NOMO-1 treated with DMSO at 0.1 percent for 48 hours (cell line): ENCODE results near the gene HMMR.
"Not testable (repeated sequence)": the region's sequence is repeated elsewhere in the genome, so short reads cannot be mapped to it uniquely, and the experiment has no call there.

ENCODE experiments used
- DNase-seq: peaks from one replicate; lab custom pipeline; 2025; ENCODE audit not compliant: unreplicated experiment; lab: John Stamatoyannopoulos, UW

Gene HMMR

GRCh38 chr5:163460562-163461171 lies at the start of gene HMMR:
TSS of gene HMMR (plus strand) at chr5:163460632. CDS start at chr5:163460693, 61 bp downstream.
- no peak for DNase-seq

- DNase-seq, result not testable (repeated sequence)
These were observed 44.8 kb upstream of the HMMR start for GRCh38 chr5:163415673-163416072.

GRCh38 chr5:163424836-163425235 lies 35.6 kb upstream of the HMMR start:
- DNase-seq, result no peak

GRCh38 chr5:163426128-163426527 lies 34.3 kb upstream of the HMMR start:
- peak; percentile 3 for DNase-seq

GRCh38 chr5:163432544-163432943 lies 27.9 kb upstream of the HMMR start:
- no peak for DNase-seq

GRCh38 chr5:163433271-163433670 lies 27.2 kb upstream of the HMMR start:
- no peak for DNase-seq

- DNase-seq, result no peak
These were observed 26.0 kb upstream of the HMMR start for GRCh38 chr5:163434401-163434866.

GRCh38 chr5:163436515-163436914 lies 23.9 kb upstream of the HMMR start:
- DNase-seq, result no peak

- DNase-seq, result no peak
These were observed 23.5 kb upstream of the HMMR start for GRCh38 chr5:163437011-163437308.

GRCh38 chr5:163437309-163438182 lies 22.9 kb upstream of the HMMR start, which contains the start of gene CCNG1:
TSS of gene CCNG1 (plus strand) at chr5:163437595. CDS start at chr5:163439257, 1,662 bp downstream.
- peak; percentile 98 for DNase-seq

- DNase-seq, result peak; percentile 88
These were observed 21.4 kb upstream of the HMMR start for GRCh38 chr5:163439092-163439425.

- DNase-seq, result no peak
These were observed 19.5 kb upstream of the HMMR start for GRCh38 chr5:163440954-163441353.

- no peak for DNase-seq
These were observed 15.9 kb upstream of the HMMR start for GRCh38 chr5:163444526-163444925.

GRCh38 chr5:163445345-163445744 lies 15.1 kb upstream of the HMMR start:
- DNase-seq, result no peak

GRCh38 chr5:163447191-163447590 lies 13.2 kb upstream of the HMMR start:
- no peak for DNase-seq

GRCh38 chr5:163447875-163448274 lies 12.6 kb upstream of the HMMR start:
- DNase-seq, result no peak

GRCh38 chr5:163448491-163448890 lies 11.9 kb upstream of the HMMR start:
- no peak for DNase-seq

- no peak for DNase-seq
These were observed 8.9 kb upstream of the HMMR start for GRCh38 chr5:163451489-163451888.

- no peak for DNase-seq
These were observed 6.7 kb upstream of the HMMR start for GRCh38 chr5:163453705-163454104.

- not testable (repeated sequence) for DNase-seq
These were observed 5.0 kb upstream of the HMMR start for GRCh38 chr5:163455406-163455805.

- DNase-seq, result no peak
These were observed 4.3 kb upstream of the HMMR start for GRCh38 chr5:163456029-163456589.

GRCh38 chr5:163456840-163457239 lies 3.6 kb upstream of the HMMR start:
- no peak for DNase-seq
